ENCODE data around the gene MAST4.

Gene MAST4

GRCh38 chr5:66850354-66851075 lies 254.3 kb downstream of the MAST4 start:
- Histone ChIP-seq H3K9me3 (ENCODE audit: control insufficient read depth, insufficient read depth, low read length) (no peaks in the 10 kb centered on the region), H4K20me1 (ENCODE audit: control insufficient read depth, insufficient read depth, low read depth, low read length) (no peaks in the 10 kb centered on the region), H3K27me3 (ENCODE audit: control insufficient read depth, low read length) (no peaks in the 10 kb centered on the region; the same call in 1 of the 2 replicates), H3K27ac (ENCODE audit: low read depth, low read length) (no peak overlapping the region), H3K4me3 (ENCODE audit: low read length) (no peak overlapping the region), H3K36me3 (ENCODE audit: control insufficient read depth, low read length) (no peaks in the 10 kb centered on the region), H3K4me2 (ENCODE audit: low read length) (no peak overlapping the region), H3K9me2 (replicated peaks; ENCODE audit: control insufficient read depth, low read length) (no peaks in the 10 kb centered on the region), H3F3A (ENCODE audit: control insufficient read depth, insufficient read depth) (no peaks in the 10 kb centered on the region), H3K79me2 (ENCODE audit: control insufficient read depth, low read length) (no peaks in the 10 kb centered on the region), H3K4me1 (ENCODE audit: control insufficient read depth, low read length) (no peaks in the 10 kb centered on the region)
- TF ChIP-seq CTCF (IDR thresholded peaks at IDR 0.05; ENCODE audit: low read depth, low read length, poor library complexity, severe bottlenecking) (no peak), EZH2phosphoT487 (IDR thresholded peaks at IDR 0.05; ENCODE audit: borderline replicate concordance, low read length) (no peak)

GRCh38 chr5:66851306-66851705 lies 255.1 kb downstream of the MAST4 start:
- Histone ChIP-seq H3K9me2 (replicated peaks; ENCODE audit: control insufficient read depth, low read length) (no peaks in the 10 kb centered on the region), H3K36me3 (ENCODE audit: control insufficient read depth, low read length) (no peaks in the 10 kb centered on the region), H3K79me2 (ENCODE audit: control insufficient read depth, low read length) (no peaks in the 10 kb centered on the region), H3K4me1 (ENCODE audit: control insufficient read depth, low read length) (no peaks in the 10 kb centered on the region), H3K4me2 (ENCODE audit: low read length) (no peak overlapping the region), H3K27me3 (ENCODE audit: control insufficient read depth, low read length) (no peaks in the 10 kb centered on the region; the same call in 1 of the 2 replicates), H4K20me1 (ENCODE audit: control insufficient read depth, insufficient read depth, low read depth, low read length) (no peaks in the 10 kb centered on the region), H3F3A (ENCODE audit: control insufficient read depth, insufficient read depth) (no peaks in the 10 kb centered on the region), H3K4me3 (ENCODE audit: low read length) (no peak overlapping the region), H3K27ac (ENCODE audit: low read depth, low read length) (no peak overlapping the region), H3K9me3 (ENCODE audit: control insufficient read depth, insufficient read depth, low read length) (no peaks in the 10 kb centered on the region)
- TF ChIP-seq CTCF (IDR thresholded peaks at IDR 0.05; ENCODE audit: low read depth, low read length, poor library complexity, severe bottlenecking) = no peak
- TF ChIP-seq EZH2phosphoT487 (IDR thresholded peaks at IDR 0.05; ENCODE audit: borderline replicate concordance, low read length) = no peak

- Histone ChIP-seq H3K9me3 (ENCODE audit: control insufficient read depth, insufficient read depth, low read length) (no peaks in the 10 kb centered on the region), H4K20me1 (ENCODE audit: control insufficient read depth, insufficient read depth, low read depth, low read length) (no peaks in the 10 kb centered on the region), H3K4me2 (ENCODE audit: low read length) (no peak overlapping the region), H3K36me3 (ENCODE audit: control insufficient read depth, low read length) (no peaks in the 10 kb centered on the region), H3K4me1 (ENCODE audit: control insufficient read depth, low read length) (no peaks in the 10 kb centered on the region), H3K9me2 (replicated peaks; ENCODE audit: control insufficient read depth, low read length) (no peaks in the 10 kb centered on the region), H3F3A (ENCODE audit: control insufficient read depth, insufficient read depth) (no peaks in the 10 kb centered on the region), H3K27ac (ENCODE audit: low read depth, low read length) (no peak overlapping the region), H3K4me3 (ENCODE audit: low read length) (no peak overlapping the region), H3K79me2 (ENCODE audit: control insufficient read depth, low read length) (no peaks in the 10 kb centered on the region), H3K27me3 (ENCODE audit: control insufficient read depth, low read length) (no peaks in the 10 kb centered on the region; the same call in 1 of the 2 replicates)
- TF ChIP-seq EZH2phosphoT487 (IDR thresholded peaks at IDR 0.05; ENCODE audit: borderline replicate concordance, low read length) = no peak
- no peak for TF ChIP-seq CTCF (IDR thresholded peaks at IDR 0.05; ENCODE audit: low read depth, low read length, poor library complexity, severe bottlenecking)
Measured at GRCh38 chr5:66854416-66854815, 258.2 kb downstream of the MAST4 start.

Measured in DOHH2 (cell line).